Right cardiac atrium (tissue), 5 donors: ENCODE results near the gene FAM168A. TPM values are rescaled to one million over a fixed set of nuclear protein-coding genes. Genes with fewer than 3 reads are reported as not detected.
A peak's percentile ranks its signal among the peaks of the same experiment; 100 is the strongest.
"Not testable (repeated sequence)": the region's sequence is repeated elsewhere in the genome, so short reads cannot be mapped to it uniquely, and the experiment has no call there.

Source experiments
- ATAC-seq, 2 donors: fragments of 200-7000 bp; cut with Tn5 transposase; one replicate each; pipeline versions ENCODE4 v1.8.0 to v1.9.1; 2020; ENCODE audit warnings: moderate library complexity in 2 of 2, mild to moderate bottlenecking in 1 of 2
- DNase-seq, 3 donors: peaks; one replicate each; pipeline ENCODE4 v3.0.0-alpha.2; 2020
- H3K27ac ChIP-seq: one replicate; pipeline ENCODE4 v1.5.1; 2013; ENCODE audit warnings: mild to moderate bottlenecking, low read length, control low read depth, moderate library complexity
- H3K27me3 ChIP-seq: one replicate; pipeline ENCODE4 v1.6.1; 2013; ENCODE audit not compliant: control insufficient read depth, insufficient read depth
- H3K4me1 ChIP-seq: one replicate; pipeline ENCODE4 v1.6.1; 2013; ENCODE audit warnings: low read length; ENCODE audit not compliant: control insufficient read depth, insufficient read depth
- H3K4me3 ChIP-seq: one replicate; pipeline ENCODE4 v1.5.1; 2013; ENCODE audit warnings: low read length, control low read depth
- H3K9me3 ChIP-seq: one replicate; pipeline ENCODE4 v1.6.1; 2013; ENCODE audit warnings: low read length; ENCODE audit not compliant: control insufficient read depth
- WGBS: extraction: QIAGEN DNeasy Blood & Tissue Kit; methylation state at CpG from one replicate; pipeline ENCODE4 v1.1.7; 2013; 5-methylcytosine and 5-hydroxymethylcytosine counted together
- intact Hi-C, 4 donors: fragments of 100-400 bp; cut with DNase I; formaldehyde crosslinking; loops; one replicate each; pipeline versions ENCODE4 v1.11.0 to v1.14.0; 2022 to 2023
- polyA plus RNA-seq: library from polyadenylated mRNA; stranded (reverse); fragments of 200-250 nt; gene quantifications from one replicate; pipeline ENCODE4 v1.2.3, GENCODE V29; 2013
- total RNA-seq, 4 donors: library from RNA; stranded (reverse); fragmentation: NEBNext Ultra II Directional; extraction: Animal tissue kit (Norgen Biotek cat#: 25700); gene quantifications; one replicate each; pipeline ENCODE4 v1.2.1, GENCODE V29; 2021
- donor health status: healthy with polysubstance abuse.
- donor health status: DM: no; HTN: yes; CAD: no.
- donor health status: DM: no; HTN: no; CAD: no.
- donor health status: DM: no; HTN: yes; CAD: no; lungs with severe emphysema.
- donor health status: DM: yes; HTN: yes; CAD: no.

The FAM168A gene
- total and polyA plus RNA-seq, 5 donors, result 14.2 to 46.2 (median 38.7) TPM

DNA sequence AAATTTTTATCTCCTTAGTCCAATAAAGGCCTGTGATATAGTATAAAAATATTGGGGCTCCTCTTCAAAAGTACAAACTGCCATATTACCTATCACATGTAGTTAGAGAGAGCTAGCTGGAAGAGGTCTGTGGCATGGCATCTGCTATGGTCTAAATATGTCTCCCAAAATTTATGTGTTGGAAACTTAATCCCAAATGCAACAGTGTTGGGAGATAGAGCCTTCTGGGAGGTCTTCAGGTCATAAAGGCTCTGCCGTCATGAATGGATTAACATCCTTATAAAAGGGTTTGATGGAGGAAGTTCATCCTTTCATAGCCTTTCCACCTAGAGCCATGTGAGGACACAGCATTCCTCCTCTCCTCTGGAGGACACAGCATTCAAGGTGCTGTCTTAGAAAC, 116.3 kb downstream of the FAM168A start:
- H3K9me3 ChIP-seq, result no peaks in the 10 kb centered on the region
- 98% methylated on average over 1 of the region's 1 CpG for WGBS
- no peak overlapping the region for H3K27ac ChIP-seq
- H3K4me3 ChIP-seq, result no peak overlapping the region
- intact Hi-C loops, result no loop called here
- H3K27me3 ChIP-seq, result no peaks in the 10 kb centered on the region
- H3K4me1 ChIP-seq, result no peaks in the 10 kb centered on the region
- ATAC-seq, result no peak
- no peak for DNase-seq

DNA sequence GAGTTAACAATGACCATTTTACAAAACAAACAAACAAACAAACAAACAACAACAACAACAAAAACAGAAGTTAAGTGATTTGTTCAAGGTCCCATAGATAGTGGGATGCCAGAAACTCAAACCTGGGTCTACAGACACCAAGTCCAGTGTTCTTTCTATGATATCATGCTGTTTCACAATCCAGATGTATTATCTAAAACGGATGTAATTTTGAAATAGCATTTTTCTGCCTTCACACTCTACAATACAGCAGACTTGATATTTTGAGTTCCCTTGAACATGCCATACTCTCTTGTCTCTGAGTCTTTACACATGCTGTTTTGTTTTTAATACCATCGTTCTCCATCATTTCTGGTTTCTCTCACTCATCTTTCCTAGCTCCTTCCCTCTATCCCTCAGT, 117.2 kb downstream of the FAM168A start:
- Histone ChIP-seq H3K4me3 (no peak overlapping the region), H3K27me3 (no peaks in the 10 kb centered on the region), H3K27ac (no peak overlapping the region), H3K4me1 (peaks cover under 1% of the 10 kb centered on the region), H3K9me3 (no peaks in the 10 kb centered on the region)
- 46% methylated on average over 2 of the region's 2 CpGs for WGBS
- DNase-seq, result no peak
- ATAC-seq, result peak; percentile 64 to 73
- intact Hi-C loops, result no loop called here

DNA sequence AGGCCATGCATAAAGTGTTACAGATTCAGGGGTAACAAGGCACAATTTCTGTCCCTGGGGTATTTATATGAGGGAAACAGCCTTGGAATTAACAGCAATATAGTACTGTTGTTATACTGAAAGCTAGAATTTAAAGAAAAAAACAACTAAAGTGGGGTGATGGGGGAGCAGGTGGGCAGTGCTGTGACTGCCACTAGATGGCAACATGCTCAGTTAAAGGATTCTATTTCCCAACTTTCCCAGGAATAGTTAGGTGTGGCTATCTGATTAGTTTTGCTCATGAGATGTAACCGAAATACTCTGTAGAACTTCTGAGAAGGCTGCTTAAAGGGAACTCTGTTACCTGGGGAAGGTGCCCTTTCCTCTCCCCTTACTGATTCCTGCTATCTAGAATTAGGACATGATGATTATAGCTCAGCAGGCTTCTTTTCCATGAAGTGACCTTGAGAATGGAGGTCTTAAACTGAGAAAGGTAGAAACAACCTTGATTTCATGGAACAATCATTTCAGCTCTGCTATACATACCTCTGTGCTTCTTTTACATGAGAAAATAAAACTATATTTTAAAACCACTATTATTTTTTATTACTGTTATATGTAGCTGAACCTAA, 119.1 kb downstream of the FAM168A start:
- ATAC-seq, result no peak
- H3K27me3 ChIP-seq, result no peaks in the 10 kb centered on the region
- no peak overlapping the region for H3K27ac ChIP-seq
- H3K4me1 ChIP-seq, result peaks cover 1% of the 10 kb centered on the region
- intact Hi-C loops, result no loop called here
- no peak overlapping the region for H3K4me3 ChIP-seq
- H3K9me3 ChIP-seq, result no peaks in the 10 kb centered on the region
- DNase-seq, result no peak
- 61% methylated on average over 1 of the region's 1 CpG for WGBS

DNA sequence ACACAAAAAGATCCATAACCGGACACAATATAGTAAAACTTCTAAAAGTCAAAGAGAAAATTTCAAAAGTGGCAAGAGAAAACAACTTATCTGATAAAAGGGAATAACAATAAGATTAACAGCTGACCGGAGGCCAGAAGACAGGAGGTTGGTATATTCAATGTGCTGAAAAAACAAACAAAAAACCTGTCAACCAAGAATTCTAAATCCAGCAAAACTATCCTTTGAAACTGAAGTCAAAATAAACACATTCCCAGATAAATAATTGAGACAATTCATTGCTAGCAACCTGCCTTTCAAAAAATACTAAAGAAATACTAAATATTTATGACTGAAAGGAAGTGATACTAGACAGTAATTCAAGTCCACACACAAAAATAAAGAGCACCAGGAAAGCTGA, 120.4 kb downstream of the FAM168A start:
- H3K9me3 ChIP-seq, result no peaks in the 10 kb centered on the region
- peaks cover 1% of the 10 kb centered on the region for H3K4me1 ChIP-seq
- H3K27me3 ChIP-seq, result no peaks in the 10 kb centered on the region
- WGBS, result 98% methylated on average over 2 of the region's 2 CpGs
- H3K27ac ChIP-seq, result no peak overlapping the region
- intact Hi-C loops, result no loop called here
- H3K4me3 ChIP-seq, result no peak overlapping the region
- DNase-seq (no peak), ATAC-seq (no peak)

DNA sequence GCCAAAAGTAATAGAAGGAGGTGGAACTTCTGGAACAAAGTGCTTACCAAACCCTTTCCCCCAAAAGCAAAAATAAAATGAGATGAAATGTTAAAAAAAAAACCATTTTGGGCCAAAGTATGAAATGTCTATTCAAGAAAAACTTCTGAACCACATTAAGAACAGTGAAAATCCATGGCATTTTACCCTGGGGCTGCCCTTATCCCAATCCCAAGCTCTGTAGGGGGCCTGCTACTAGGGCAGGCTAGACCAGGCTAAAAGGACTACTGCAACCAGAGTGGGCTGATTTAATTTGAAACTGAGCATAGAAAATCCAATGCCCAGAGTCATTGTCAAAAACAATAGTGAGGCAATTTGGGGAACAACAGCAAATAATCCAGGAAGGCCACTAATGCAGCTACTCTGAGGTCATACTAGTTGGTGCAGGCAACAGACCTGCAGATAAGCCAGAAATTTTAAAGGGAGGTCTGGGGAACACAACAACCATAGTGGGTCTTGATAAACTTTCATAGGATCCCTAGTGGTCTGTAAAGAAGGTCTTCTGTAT, 122.3 kb downstream of the FAM168A start:
- DNase-seq (no peak), ATAC-seq (no peak)
- H3K4me3 ChIP-seq, result no peak overlapping the region
- no peaks in the 10 kb centered on the region for H3K27me3 ChIP-seq
- no peaks in the 10 kb centered on the region for H3K9me3 ChIP-seq
- peaks cover 1% of the 10 kb centered on the region for H3K4me1 ChIP-seq
- H3K27ac ChIP-seq, result no peak overlapping the region
- intact Hi-C loops, result no loop called here

DNA sequence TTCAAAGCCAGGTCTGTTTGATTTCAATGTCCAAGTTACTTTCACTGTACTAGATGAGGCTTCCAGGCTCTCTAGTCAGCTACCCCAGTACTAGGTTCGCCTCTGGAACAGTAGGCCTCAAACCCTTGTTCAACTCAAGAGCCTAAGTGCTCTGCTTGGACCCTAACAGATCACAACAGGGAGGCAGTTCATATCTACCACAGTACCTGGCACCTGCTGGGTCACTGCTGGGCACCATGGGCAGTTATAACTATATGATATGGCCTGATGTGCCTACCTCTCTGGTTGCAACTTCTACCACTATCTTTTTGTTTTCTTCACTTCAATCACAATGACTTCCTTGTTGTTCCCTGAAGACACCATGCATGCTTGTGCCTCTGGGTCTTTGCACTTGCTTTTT, 124.7 kb downstream of the FAM168A start:
- Histone ChIP-seq H3K27me3 (no peaks in the 10 kb centered on the region), H3K4me1 (peaks cover 8% of the 10 kb centered on the region), H3K4me3 (no peak overlapping the region), H3K9me3 (no peaks in the 10 kb centered on the region), H3K27ac (no peak overlapping the region)
- no peak for DNase-seq
- intact Hi-C loops, result no loop called here
- no peak for ATAC-seq
- WGBS, result 100% methylated on average over 1 of the region's 1 CpG

DNA sequence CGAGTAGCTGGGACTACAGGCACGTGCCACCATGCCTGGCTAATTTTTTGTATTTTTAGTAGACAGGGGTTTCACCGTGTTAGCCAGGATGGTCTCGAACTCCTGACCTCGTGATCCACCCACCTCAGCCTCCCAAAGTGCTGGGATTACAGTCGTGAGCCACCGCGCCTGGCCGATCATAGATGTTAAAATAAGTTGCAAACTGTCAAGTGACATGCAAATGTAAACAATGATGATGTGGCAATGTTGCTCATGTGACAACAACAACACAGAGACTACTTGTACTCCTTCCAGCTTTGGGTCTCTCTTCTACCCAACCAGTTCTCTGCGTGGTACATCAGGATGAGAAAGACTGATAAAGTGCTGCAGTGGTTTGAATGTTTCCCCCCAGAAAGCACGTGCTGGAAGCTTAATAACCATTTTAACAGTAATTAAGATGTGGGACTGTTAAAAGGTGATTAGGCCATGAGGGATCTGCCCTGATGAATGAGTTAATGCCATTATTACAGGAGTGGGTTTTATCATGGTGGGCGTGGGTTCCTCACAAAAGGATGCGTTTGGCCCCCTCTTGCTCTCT, 127.8 kb downstream of the FAM168A start:
- H3K4me3 ChIP-seq, H3K9me3 ChIP-seq: not testable (repeated sequence)

DNA sequence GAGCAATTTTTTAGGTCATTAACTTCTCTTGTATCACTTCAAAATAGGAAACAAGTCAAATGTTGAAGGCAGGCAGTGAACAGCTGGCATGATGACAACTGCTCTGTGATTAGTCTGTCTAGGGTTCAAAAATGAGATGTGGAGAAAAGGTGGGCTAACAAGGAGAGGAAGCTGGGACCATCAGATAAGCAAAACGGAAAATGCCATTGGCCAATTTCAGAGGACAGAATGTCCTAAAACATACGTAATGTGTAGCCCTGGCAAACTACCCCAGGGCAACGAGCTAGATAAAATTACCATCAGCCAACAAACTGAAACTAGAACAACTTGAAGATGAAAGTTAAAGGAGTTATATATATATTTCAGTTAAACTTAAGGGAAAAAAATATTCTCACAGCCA, 128.5 kb downstream of the FAM168A start:
- intact Hi-C loops, result loop anchor here in 1 of 4 donors (10.0 kb wide), 1 partner anchor 65 kb away; no protein-coding TSS in a partner anchor
- ATAC-seq (peak; percentile 51 to 64), DNase-seq (peak in 1 of 3 donors; percentile 30)
- no peaks in the 10 kb centered on the region for H3K27me3 ChIP-seq
- no peaks in the 10 kb centered on the region for H3K9me3 ChIP-seq
- H3K27ac ChIP-seq, result peak overlapping the region; percentile 94
- no peak overlapping the region for H3K4me3 ChIP-seq
- 17% methylated on average over 3 of the region's 3 CpGs for WGBS
- H3K4me1 ChIP-seq, result peaks cover 9% of the 10 kb centered on the region

More for the DNA sequence above, 127.8 kb downstream of the FAM168A start:
- intact Hi-C loops, ATAC-seq, H3K27me3 ChIP-seq, DNase-seq, H3K4me1 ChIP-seq: not testable (repeated sequence)
- H3K27ac ChIP-seq, result peak overlapping the region; percentile 51
- 93% methylated on average over 13 of the region's 13 CpGs for WGBS

DNA sequence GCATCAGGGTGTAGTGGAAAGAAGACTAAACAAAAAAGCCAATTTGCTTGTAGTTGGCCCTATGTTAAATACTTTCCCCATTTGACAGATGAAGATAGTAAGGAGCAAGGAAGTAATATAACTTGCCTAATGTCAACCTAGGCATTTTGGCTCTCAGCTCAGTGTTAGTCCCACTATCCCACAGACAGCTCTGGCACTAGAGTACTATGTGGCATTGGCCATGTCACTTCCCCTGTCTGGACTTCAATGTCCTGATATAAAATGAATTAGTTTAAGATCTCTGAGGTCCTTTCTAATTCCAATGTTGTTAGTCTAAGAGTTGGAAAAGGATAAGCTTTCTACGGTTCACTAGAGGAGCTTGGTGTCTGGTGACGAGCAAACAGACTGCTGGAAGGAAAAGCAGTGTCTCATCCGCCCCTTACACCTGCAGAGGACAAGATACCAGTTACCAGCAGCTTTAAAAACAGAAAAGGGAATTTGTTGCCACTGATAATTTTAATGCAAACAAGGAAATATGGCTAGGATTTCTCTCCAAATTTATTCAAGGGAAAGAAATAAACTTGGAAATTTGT, 129.2 kb downstream of the FAM168A start:
- no peak for DNase-seq
- Histone ChIP-seq H3K4me1 (peaks cover 9% of the 10 kb centered on the region), H3K4me3 (no peak overlapping the region), H3K9me3 (no peaks in the 10 kb centered on the region), H3K27me3 (no peaks in the 10 kb centered on the region), H3K27ac (peak overlapping the region; percentile 37)
- intact Hi-C loops, result loop anchor here in 1 of 4 donors (10.0 kb wide), 1 partner anchor 64 kb away; no protein-coding TSS in a partner anchor
- peak; percentile 31 to 49 for ATAC-seq
- whole genome bisulfite sequencing, result 64% methylated on average over 3 of the region's 3 CpGs

DNA sequence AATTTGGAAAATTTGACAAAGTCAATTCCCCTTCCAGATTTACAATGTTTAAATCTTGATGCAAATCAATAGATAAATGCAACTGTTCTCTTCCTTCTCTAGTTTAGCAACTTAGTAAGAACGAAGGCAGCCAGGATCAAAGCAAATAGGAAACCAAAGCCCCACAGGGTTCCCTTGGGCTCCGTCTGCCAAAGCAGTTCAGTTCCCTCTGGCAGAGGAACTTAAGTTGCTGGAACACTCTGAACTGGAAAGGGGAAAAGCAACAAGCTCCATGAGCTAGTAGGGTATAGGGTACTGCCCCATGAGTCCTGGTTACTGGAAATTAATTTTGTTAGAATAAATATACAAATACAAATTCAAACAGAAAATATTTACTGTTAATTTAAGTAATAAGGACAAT, 130.4 kb downstream of the FAM168A start:
- WGBS, result 23% methylated on average over 2 of the region's 2 CpGs
- DNase-seq (peak in 1 of 3 donors; percentile 64), ATAC-seq (peak; percentile 65 to 78)
- intact Hi-C loops, result loop anchor here in 1 of 4 donors (10.0 kb wide), 1 partner anchor 63 kb away; no protein-coding TSS in a partner anchor
- H3K27ac ChIP-seq, result peak overlapping the region; percentile 78
- no peak overlapping the region for H3K4me3 ChIP-seq
- no peaks in the 10 kb centered on the region for H3K9me3 ChIP-seq
- H3K27me3 ChIP-seq, result no peaks in the 10 kb centered on the region
- H3K4me1 ChIP-seq, result peaks cover 9% of the 10 kb centered on the region

DNA sequence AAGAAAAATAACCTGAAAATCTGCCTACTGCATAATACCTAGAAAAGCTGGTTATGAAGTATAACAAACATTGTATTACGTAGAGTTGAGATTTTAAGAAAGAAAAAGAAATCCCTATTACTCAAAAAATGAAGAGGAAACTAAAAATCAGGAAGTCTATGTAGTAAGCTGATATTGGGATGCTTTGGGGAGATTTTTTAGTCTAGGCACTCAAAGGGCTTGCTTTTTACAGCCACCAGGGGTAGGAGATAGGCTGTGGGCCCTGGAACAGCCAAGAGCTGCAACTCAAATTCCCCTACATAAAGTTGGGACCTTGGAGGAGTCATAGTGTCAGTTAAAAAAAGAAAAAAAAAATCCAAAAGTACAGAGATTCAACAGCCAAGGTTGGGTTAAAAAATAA, 131.3 kb downstream of the FAM168A start:
- no peak overlapping the region for H3K27ac ChIP-seq
- intact Hi-C loops, result loop anchor here in 1 of 4 donors (10.0 kb wide), 1 partner anchor 62 kb away; no protein-coding TSS in a partner anchor
- ATAC-seq (no peak), DNase-seq (no peak)
- WGBS, result 83% methylated on average over 1 of the region's 1 CpG
- no peaks in the 10 kb centered on the region for H3K9me3 ChIP-seq
- no peak overlapping the region for H3K4me3 ChIP-seq
- H3K4me1 ChIP-seq, result peaks cover 9% of the 10 kb centered on the region
- no peaks in the 10 kb centered on the region for H3K27me3 ChIP-seq
